ENCODE data around the gene ZAP70. TPM values are rescaled to one million over a fixed set of nuclear protein-coding genes. Genes with fewer than 3 reads are reported as not detected.

Gene ZAP70
- total RNA-seq, 4 donors from 2014 or later: 2.6 to 16.1 (median 12.0) TPM

DNA sequence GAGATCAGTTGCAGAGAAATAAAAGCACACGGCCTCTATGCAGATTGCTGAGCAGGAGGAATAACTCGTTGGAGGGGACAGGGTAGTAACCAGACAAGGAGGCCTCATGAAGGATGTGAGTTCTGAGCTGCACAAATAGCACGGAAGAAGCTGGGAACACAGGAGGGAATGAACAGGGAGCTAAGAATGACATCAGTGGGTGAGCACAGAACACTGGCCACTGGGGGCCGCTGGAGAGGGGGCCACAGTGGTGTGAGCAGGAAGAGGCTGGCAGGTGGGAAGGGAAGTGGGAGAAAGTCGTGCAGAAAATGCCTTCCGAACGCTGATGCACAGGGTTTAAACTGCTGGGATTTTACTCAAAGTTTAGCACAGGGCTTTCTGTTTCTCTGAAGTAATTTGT is 61.0 kb downstream of the ZAP70 start:
- WGBS, 2 donors (ENCODE audit: low coverage in 1 of 2): 68 to 76% methylated on average over 7 of the region's 7 CpGs

GRCh38 chr2:97775074-97775473 is 61.7 kb downstream of the ZAP70 start:
- Histone ChIP-seq H3K36me3 (peaks cover 0 to 14% (median 6%) of the 10 kb centered on the region in 4 donors), H3K4me3 (no peak overlapping the region), H3K9me3 (no peaks in the 10 kb centered on the region), H3K27ac (no peak overlapping the region), H3K4me1 (no peaks in the 10 kb centered on the region), H3K27me3 (no peaks in the 10 kb centered on the region)
- 89 to 92% methylated on average over 3 to 11 of the region's 11 CpGs for WGBS, 2 donors (ENCODE audit: low coverage in 1 of 2)
- no peak for DNase-seq
- in situ Hi-C loops (cut with MboI; ENCODE audit: low pct_ligation_motif_present in 1 of 4, low pct_unique_long_range_greater_than_20kb in 1 of 4, low sequenced_read_pairs in 3 of 4): no loop called here
- TF ChIP-seq POLR2A (IDR thresholded peaks at IDR 0.05): no peak
- no peak for TF ChIP-seq POLR2AphosphoS5 (IDR thresholded peaks at IDR 0.05)
- no peak for TF ChIP-seq EP300 (IDR thresholded peaks at IDR 0.05; ENCODE audit: low read depth)
- TF ChIP-seq, protein P1, sequence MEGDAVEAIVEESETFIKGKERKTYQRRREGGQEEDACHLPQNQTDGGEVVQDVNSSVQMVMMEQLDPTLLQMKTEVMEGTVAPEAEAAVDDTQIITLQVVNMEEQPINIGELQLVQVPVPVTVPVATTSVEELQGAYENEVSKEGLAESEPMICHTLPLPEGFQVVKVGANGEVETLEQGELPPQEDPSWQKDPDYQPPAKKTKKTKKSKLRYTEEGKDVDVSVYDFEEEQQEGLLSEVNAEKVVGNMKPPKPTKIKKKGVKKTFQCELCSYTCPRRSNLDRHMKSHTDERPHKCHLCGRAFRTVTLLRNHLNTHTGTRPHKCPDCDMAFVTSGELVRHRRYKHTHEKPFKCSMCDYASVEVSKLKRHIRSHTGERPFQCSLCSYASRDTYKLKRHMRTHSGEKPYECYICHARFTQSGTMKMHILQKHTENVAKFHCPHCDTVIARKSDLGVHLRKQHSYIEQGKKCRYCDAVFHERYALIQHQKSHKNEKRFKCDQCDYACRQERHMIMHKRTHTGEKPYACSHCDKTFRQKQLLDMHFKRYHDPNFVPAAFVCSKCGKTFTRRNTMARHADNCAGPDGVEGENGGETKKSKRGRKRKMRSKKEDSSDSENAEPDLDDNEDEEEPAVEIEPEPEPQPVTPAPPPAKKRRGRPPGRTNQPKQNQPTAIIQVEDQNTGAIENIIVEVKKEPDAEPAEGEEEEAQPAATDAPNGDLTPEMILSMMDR (IDR thresholded peaks at IDR 0.05): no peak
- intact Hi-C loops (cut with DNase I; ENCODE audit: low total_unique reads): no loop called here

More for the DNA sequence above, 61.0 kb downstream of the ZAP70 start:
- Histone ChIP-seq H3K27me3 (no peaks in the 10 kb centered on the region), H3K4me3 (no peak overlapping the region), H3K36me3 (peaks cover 0 to 14% (median 6%) of the 10 kb centered on the region in 4 donors), H3K9me3 (no peaks in the 10 kb centered on the region), H3K27ac (no peak overlapping the region), H3K4me1 (no peaks in the 10 kb centered on the region)
- DNase-seq: no peak
- intact Hi-C loops (cut with DNase I; ENCODE audit: low total_unique reads) (no loop called here), in situ Hi-C loops (cut with MboI; ENCODE audit: low pct_ligation_motif_present in 1 of 4, low pct_unique_long_range_greater_than_20kb in 1 of 4, low sequenced_read_pairs in 3 of 4) (no loop called here)
- TF ChIP-seq, protein P1 (IDR thresholded peaks at IDR 0.05): peak in 1 of 5 experiments; percentile 11
- TF ChIP-seq POLR2AphosphoS5 (IDR thresholded peaks at IDR 0.05) (no peak), POLR2A (IDR thresholded peaks at IDR 0.05) (no peak), EP300 (IDR thresholded peaks at IDR 0.05; ENCODE audit: low read depth) (no peak)

DNA sequence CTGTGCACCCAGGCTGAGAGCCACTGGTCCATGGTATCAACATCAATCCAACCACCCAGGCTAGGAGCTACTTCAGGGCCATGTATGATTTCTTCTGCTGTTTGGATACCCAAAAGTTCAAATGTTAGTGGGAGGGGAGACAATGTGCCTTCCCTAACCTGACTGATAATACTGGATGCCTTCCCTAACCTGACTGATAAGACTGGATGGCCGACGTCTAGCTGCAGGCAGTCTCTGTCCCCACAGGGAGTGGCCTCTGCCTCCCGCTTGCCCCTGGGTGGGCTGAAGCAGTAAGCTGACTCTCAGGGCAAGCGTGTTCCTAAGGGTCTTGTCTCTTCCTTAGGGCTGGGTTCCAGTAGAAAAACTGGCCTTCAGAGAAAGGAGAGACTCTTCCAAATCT is 65.8 kb downstream of the ZAP70 start:
- Histone ChIP-seq H3K27ac (no peak overlapping the region), H3K4me3 (no peak overlapping the region), H3K27me3 (no peaks in the 10 kb centered on the region), H3K9me3 (no peaks in the 10 kb centered on the region), H3K4me1 (peaks cover 0 to 27% (median 10%) of the 10 kb centered on the region in 4 donors), H3K36me3 (peaks cover 0 to 10% (median 3%) of the 10 kb centered on the region in 4 donors)
- intact Hi-C loops (cut with DNase I; ENCODE audit: low total_unique reads): no loop called here
- no peak for TF ChIP-seq POLR2A (IDR thresholded peaks at IDR 0.05)
- TF ChIP-seq, protein P1 (IDR thresholded peaks at IDR 0.05): no peak
- TF ChIP-seq POLR2AphosphoS5 (IDR thresholded peaks at IDR 0.05): no peak
- no peak for TF ChIP-seq EP300 (IDR thresholded peaks at IDR 0.05; ENCODE audit: low read depth)
- in situ Hi-C loops (cut with MboI; ENCODE audit: low pct_ligation_motif_present in 1 of 4, low pct_unique_long_range_greater_than_20kb in 1 of 4, low sequenced_read_pairs in 3 of 4): no loop called here
- 98 to 100% methylated on average over 1 to 4 of the region's 4 CpGs for WGBS, 2 donors (ENCODE audit: low coverage in 1 of 2)
- DNase-seq: no peak

GRCh38 chr2:97781981-97782380 is 68.6 kb downstream of the ZAP70 start:
- DNase-seq: peak; percentile 78
- intact Hi-C loops (cut with DNase I; ENCODE audit: low total_unique reads): no loop called here
- peaks cover 0 to 38% (median 13%) of the 10 kb centered on the region in 4 donors for H3K4me1 ChIP-seq
- no peak for TF ChIP-seq EP300 (IDR thresholded peaks at IDR 0.05; ENCODE audit: low read depth)
- peak in 1 of 3 donors; percentile 52 for TF ChIP-seq POLR2AphosphoS5 (IDR thresholded peaks at IDR 0.05)
- 75% methylated on average over 4 of the region's 4 CpGs; no CpG with 5 or more reads in 1 of the 2 donors for WGBS, 2 donors (ENCODE audit: low coverage in 1 of 2)
- peak overlapping the region; percentile 69 to 80 (median 76) for H3K27ac ChIP-seq
- in situ Hi-C loops (cut with MboI; ENCODE audit: low pct_ligation_motif_present in 1 of 4, low pct_unique_long_range_greater_than_20kb in 1 of 4, low sequenced_read_pairs in 3 of 4): no loop called here
- H3K27me3 ChIP-seq: no peaks in the 10 kb centered on the region
- no peaks in the 10 kb centered on the region for H3K9me3 ChIP-seq
- no peaks in the 10 kb centered on the region for H3K36me3 ChIP-seq
- H3K4me3 ChIP-seq: peak overlapping the region in 1 of 4 donors; percentile 23

DNA sequence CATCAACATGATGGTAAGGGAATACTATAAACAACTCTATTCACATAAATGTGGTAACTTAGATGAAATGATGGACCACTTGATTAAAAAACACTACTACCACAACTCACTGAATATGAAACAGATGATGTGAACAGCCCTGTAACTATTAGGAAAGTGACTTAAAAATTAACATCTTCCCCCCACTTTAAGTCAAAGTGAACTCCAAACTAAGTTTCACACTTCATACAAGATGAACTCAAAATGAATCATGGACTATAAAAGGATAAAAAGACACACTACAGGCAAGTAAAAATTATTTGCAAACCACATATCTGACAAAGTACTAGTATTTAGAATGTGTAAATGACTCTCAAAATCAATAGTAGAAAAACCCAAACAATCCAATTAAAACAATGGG is 71.6 kb downstream of the ZAP70 start:
- H3K36me3 ChIP-seq: peaks cover 0 to 5% (median 0%) of the 10 kb centered on the region in 4 donors

More for the DNA sequence above, 71.6 kb downstream of the ZAP70 start:
- Histone ChIP-seq H3K4me3 (no peak overlapping the region), H3K27me3 (no peaks in the 10 kb centered on the region), H3K4me1 (peaks cover 0 to 38% (median 13%) of the 10 kb centered on the region in 4 donors), H3K27ac (peak overlapping the region in 1 of 4 donors; percentile 49), H3K9me3 (no peaks in the 10 kb centered on the region)
- TF ChIP-seq POLR2AphosphoS5 (IDR thresholded peaks at IDR 0.05) (no peak), EP300 (IDR thresholded peaks at IDR 0.05; ENCODE audit: low read depth) (no peak), POLR2A (IDR thresholded peaks at IDR 0.05) (no peak)
- TF ChIP-seq, protein P1 (IDR thresholded peaks at IDR 0.05): no peak
- intact Hi-C loops (cut with DNase I; ENCODE audit: low total_unique reads) (no loop called here), in situ Hi-C loops (cut with MboI; ENCODE audit: low pct_ligation_motif_present in 1 of 4, low pct_unique_long_range_greater_than_20kb in 1 of 4, low sequenced_read_pairs in 3 of 4) (no loop called here)
- no peak for DNase-seq

Measured in transverse colon (tissue), 4 donors.